ENCODE data around the gene MRTFA.

MRTFA gene

DNA sequence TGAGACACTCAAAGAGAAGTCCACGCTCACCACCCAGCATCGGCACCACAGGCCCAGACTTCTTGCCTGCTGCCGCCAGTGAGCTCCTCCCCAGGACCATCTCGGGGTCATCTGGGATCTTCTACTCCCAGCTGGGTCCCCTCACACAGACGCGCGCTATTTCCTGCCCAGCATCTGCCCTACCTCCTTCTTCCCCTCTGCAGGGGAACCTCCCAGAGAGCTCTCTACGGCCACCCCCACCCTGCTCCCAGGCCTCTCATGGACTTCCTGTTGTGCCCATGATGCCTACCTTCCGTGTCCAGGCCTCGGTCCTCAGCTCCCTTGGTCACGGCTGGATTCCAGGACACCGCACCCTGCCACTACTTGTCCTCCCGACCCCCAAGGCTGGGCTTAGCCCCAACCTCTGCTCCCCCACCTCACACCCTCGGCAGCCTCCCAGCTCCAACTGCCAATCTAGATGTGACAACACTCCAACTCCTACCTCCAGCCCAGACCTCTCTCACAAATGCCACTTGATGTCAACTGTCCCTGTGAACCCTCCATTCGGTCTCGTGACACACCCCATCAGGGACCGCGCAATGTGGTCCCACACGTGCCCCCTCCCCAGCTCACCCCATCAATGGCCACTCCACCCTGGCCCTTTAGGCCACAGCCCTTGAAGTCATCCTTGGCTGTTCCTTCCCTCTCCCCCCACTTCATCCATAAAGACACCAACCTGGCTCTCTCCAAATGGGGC is 220.8 kb downstream of the MRTFA start:
- DNase-seq (ENCODE audit: low read depth in 2 of 2, low spot score in 1 of 2), result no peak

DNA sequence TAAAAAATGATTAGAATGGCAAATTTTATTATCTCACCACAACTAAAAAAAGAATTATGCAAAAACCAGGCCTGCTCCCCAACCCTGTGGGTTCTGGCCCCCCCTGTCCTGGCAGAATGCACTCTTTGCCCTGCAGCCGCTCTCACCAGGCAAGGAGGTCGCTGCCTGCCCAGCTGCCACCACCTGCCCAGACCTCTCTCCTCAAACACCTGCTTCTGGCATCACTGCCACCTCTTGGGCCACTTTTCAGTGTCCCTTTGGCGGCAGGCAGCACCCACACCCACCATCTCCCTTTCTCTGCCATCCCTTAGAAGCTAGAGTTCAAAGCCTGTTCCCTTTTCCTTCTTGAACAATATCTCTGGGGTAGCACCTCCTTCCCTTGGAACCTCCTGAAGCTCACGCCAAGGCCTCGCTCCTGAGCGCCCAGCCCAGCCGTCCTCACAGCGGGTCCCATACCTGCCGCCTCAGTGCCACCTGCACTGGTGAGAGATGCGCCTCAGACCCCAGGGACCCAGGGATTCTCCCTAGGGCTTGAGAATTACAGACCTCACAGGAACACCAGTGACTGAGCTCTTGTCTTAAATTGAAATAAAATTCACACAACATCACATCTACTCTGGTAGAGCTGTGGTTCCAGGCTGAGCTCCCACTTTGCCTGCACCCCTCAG is 221.5 kb downstream of the MRTFA start:
- DNase-seq (ENCODE audit: low read depth in 2 of 2, low spot score in 1 of 2), result no peak

DNA sequence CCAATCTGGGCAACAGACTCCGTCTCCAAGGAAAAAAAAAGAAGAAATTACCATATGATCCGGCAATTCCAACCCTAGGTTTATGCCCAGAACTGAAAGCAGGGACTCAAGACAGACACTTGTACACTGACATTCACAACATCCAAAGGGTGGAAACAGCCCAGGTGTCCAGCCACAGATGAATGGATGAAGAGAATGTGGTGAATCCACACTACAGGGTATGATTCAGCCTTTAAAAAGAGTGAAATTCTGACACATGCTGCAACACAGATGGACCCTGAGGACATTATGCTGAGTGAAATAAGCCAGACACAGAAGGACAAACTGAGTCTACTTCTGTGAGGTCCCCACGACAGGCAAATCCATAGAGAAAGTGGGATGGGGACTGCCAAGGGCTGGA is 222.2 kb downstream of the MRTFA start:
- DNase-seq (ENCODE audit: low read depth in 2 of 2, low spot score in 1 of 2), result no peak

DNA sequence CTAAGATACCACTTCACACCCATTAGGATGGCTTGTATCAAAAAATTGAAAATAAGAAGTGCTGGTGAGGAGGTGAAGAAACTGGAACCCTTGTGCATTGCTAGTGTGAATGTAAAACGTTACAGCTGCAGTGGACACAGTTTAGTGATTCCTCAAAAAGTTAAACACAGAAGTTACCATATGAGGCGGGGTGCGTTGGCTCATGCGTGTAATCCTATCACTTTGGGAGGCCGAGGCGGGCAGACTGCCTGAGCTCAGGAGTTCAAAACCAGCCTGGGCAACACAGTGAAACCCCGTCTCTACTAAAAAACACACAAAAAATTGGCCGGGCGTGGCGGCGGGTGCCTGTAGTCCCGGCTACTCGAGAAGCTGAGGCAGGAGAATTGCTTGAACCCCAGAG is 222.6 kb downstream of the MRTFA start:
- no peak for DNase-seq (ENCODE audit: low read depth in 2 of 2, low spot score in 1 of 2)

DNA sequence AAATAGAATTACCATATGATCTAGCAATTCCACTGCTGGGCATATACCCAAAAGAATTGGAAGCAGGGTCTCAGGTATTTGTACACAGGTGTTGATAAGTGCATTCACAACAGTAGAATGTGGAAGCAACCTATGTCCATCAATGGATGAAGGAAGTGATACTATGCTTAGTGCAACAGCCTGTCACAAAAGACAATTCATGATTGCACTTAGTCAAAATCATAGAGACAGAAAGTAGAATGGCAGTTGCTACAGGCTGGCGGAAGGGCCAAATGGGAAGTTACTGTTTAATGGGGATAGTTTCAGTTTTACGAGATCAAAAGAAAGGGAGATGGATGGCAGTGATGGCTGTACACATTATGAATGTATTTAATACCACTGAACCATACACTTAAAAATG is 224.1 kb downstream of the MRTFA start:
- DNase-seq (ENCODE audit: low read depth in 2 of 2, low spot score in 1 of 2), result no peak

DNA sequence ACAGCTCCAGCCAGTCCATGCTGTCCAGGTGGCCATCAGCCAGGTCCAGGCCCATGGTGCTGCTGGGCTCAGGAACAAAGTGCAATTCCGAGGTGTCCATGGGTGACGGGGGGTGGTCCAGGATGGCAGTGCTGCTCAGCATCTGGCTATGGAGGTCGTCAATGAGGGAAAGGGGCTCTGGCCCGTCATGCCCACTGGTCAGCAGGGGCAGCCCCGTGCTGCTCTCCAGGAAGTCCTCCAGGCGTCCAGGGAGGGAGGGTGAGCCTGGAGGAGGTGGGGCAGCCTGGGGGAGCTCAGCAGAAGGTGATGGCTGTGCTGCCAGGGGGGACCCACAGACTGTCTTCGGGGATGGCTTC is 225.0 kb downstream of the MRTFA start:
- DNase-seq (ENCODE audit: low read depth in 2 of 2, low spot score in 1 of 2), result no peak

DNA sequence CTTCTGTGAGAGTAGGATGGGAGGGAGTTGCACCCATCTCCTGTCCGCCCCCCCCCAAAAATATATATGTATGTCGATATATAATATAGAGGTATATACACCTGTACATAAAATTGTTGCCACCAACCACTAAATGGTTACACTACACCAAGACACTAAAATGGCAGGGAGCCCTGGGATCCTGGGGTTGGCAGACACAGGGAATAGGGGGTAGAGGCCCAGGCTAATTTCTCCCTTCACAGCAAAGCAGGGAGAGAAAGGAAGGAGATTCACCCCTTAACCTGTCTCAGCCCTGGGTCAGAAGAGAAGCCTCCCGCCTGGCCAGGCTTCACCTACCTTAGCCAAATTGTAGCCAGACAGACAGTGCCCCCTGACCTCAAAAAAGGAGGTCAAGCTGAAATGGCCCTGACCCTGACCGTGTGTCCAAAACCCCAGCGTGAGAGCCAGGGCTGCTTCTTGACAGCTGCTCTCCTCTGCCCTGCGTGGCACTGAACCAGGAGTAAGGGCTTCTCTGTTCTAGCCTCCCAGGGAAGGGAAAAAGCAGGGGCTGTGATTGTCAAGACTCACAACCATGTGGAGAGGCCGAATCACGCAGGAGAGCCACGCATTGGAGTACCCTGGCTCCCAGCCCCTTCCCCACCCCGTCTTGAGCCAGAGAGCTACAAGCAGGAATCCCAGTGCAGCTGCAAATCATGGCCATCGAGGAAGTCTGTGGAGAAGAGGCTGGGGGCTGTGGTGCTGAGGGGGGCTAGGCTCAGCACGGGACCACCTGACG is 225.6 kb downstream of the MRTFA start:
- no peak for DNase-seq (ENCODE audit: low read depth in 2 of 2, low spot score in 1 of 2)

DNA sequence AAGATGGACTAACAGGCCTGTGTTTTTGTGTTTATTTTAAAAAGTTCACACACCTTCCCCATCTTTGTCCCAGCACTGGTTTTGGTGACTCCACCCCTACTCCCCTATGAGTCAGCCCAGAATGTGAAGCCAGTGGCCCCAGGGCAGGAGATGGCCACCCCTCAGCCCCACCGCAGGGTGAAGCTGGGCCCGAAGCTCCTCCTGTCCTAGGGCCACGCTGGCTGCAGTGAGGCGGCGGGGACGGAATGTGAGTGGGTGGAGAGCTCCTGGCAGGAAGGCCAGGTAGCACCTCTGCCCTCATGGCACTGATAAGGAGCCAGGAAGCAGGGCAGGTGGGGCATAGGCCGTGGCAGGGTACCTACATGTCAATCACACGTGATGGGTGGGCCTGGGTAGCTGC is 226.2 kb downstream of the MRTFA start:
- DNase-seq (ENCODE audit: low read depth in 2 of 2, low spot score in 1 of 2), result no peak

DNA sequence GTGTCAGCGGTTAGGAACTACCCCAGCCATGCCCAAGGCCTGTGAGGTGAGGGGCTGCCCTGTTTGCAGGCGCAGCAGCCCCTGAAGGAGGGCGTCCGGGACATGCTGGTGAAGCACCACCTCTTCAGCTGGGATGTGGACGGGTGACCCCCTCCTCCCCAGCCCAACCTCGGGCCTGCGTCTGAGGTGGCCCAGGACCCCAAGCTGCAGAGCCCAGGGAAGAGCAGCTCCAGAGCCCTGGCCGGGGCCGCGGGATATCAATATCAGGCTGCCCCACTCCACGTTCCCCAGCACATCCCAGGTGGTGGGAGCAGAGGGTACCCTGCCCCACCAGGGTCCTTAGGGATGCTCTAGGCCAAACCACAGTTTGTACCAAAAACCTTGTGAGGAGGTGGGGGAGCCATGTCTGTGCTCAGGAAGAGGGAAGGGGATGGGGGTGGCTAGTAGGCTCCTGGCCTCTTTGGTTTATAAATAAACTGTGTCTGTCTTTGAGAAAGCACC is 226.9 kb downstream of the MRTFA start:
- DNase-seq (ENCODE audit: low read depth in 2 of 2, low spot score in 1 of 2), result no peak

DNA sequence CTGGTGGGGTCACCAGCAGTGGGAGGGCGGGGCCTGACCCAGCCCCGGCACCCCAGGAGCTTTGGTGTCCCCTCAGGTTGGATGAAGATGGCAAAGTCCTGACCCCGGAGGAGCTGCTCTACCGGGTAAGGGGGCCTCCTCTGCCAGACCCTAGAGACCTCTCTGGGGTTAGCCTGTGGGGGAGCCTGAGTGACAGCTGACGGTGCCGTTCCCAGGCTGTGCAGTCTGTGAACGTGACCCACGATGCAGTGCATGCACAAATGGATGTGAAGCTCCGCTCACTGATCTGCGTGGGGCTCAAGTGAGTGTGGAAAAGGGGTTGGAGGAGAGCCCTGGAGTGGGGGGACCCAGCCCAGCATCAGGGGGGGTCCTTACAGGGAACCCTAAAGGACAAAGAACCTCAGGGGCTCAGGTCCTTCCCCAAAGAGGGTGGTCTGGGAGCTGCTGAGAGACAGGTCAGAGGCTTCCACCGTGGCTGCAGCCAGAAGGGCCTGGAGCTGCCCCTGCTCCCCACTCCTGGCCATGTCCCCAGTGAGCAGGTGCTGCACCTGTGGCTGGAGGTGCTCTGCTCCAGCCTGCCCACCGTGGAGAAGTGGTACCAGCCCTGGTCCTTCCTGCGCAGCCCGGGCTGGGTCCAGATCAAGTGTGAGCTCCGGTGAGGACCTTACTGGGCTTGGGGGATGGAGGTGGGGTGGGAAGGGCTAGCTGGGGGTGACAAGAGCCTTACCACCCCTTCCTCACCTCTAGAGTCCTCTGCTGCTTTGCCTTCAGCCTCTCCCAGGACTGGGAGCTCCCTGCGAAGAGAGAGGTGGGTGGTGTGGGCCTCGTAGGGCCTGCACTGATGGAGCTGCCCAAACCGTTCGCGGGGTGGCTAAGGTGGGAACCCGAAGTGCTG is 227.6 kb downstream of the MRTFA start:
- DNase-seq (ENCODE audit: low read depth in 2 of 2, low spot score in 1 of 2), result no peak

DNA sequence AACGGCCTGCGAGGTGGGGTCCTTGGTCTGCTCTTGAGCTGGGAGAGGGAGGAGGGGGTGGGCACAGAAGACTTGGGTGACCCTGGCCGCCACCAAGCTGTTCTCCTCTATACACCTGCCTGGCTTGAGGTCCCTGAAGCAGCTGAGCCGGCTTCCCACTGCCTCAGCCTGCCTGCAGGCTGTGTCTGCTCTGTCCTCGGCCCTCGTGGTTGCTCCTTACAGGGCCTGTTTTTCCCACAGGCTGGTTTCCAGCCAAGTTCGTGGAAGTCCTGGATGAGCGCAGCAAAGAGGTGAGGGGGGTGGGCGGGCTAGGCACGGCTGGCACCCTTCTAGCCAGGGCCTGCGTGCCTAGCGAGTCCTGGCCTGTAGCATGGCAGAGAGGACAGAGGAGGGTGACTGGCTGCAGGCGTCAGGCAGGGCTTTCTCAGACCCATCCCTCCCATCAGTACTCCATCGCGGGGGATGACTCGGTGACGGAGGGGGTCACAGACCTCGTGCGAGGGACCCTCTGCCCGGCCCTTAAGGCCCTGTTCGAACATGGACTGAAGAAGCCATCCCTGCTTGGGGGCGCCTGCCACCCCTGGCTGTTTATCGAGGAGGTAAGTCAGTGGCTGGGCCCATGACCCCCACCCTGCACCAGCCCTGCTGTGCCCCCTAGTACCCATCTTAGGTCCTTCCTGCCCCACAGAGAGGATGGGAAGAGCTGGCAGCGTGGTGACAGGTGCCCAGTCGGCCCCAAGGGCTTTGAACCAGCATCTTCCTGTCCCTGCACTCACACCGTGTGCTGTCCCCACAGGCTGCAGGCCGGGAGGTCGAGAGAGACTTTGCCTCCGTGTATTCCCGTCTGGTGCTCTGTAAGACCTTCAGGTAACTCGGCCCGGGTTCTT is 228.4 kb downstream of the MRTFA start:
- DNase-seq (ENCODE audit: low read depth in 2 of 2, low spot score in 1 of 2), result no peak

DNA sequence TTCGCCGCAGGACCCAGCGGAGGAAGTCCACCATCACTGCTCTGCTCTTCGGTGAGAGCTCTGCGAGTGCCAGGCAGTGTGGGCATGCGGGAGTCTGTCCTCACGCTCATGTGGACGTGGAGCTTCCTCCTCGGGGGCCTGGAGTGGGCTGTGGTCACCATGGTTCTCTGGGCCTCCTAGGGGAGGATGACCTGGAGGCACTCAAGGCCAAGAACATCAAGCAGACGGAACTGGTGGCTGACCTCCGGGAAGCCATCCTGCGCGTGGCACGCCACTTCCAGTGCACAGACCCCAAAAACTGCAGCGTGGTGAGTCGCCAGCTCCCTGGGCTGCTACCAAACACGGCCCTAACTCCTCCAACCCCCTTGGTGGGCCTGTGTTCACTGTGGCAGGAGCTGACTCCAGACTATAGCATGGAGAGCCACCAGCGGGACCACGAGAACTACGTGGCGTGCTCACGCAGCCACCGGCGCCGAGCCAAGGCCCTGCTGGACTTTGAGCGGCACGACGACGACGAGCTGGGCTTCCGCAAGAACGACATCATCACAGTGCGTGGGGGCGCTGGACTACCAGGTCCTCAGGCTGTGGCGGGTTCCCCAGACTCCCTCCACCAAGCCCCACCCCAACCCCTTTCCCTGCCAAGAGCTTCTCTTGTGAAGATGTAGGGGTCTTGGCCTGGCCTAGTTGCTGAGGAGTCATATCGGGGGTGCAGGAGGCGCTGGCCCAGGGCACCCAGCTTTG is 229.3 kb downstream of the MRTFA start:
- no peak for DNase-seq (ENCODE audit: low read depth in 2 of 2, low spot score in 1 of 2)

DNA sequence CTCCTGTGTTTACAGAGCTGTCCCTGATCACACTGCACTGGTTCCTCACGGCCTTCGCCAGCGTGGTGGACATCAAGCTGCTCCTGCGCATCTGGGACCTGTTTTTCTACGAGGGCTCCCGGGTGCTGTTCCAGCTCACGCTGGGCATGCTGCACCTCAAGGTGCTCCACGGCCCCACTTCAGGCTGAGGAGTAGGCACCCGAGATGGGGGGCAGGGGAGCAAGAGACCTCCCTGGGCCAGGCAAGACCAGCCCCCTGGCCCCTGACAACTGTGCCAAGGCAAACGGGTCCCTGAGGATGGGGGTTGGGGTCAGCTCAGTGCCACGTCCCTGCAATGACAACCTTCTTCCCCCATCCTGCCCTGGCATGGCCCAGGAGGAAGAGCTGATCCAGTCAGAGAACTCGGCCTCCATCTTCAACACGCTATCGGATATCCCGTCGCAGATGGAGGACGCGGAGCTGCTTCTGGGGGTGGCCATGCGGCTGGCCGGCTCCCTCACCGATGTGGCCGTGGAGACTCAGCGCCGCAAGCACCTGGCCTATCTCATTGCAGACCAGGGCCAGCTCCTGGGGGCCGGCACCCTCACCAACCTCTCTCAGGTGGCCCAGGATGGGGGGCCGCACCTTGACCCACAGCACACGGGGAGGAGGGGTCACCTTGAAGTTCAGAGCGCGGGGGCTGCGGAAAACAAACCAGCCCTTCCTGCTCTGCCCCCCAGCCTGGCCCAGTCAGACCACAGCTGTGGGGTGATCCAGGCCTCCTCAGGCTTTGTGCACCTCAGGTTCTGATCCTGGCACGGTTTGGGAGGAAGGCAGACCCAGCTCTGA is 230.2 kb downstream of the MRTFA start:
- DNase-seq (ENCODE audit: low read depth in 2 of 2, low spot score in 1 of 2), result no peak

DNA sequence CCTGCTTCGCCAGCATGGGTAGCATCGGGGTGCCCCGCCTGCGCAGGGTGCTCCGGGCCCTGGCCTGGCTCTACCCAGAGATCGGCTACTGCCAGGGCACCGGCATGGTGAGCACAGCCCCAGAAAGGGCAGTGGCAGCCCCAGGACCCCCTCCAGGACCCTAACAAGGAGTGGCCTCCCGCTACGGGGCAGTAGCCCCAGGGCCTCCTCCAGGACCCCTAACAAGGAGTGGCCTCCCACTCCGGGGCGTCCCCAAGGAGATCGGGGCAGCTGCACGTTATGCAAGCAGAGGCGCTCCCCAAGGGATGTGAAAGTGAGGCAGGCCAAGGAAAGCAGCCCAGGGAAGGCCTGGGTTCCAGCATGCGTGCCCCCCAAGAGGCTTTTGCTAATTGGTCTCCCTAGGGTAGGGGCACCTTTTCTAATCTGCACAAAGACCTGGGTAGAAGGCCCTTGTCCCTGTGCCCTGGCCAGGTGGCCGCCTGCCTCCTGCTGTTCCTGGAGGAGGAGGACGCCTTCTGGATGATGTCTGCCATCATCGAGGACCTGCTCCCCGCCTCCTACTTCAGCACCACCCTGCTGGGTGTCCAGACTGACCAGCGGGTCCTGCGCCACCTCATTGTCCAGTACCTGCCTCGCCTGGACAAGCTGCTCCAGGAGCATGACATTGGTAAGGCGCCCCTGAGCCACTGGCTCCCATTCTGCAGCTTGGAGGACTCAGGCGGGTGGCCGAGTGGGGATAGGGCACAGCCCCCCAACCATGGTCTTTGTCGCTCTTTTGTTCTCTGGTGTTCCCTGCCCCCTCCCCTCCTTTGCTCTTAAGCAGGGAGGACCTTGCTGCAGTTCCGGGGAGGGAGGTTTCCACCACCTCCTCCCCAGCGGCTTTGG is 231.1 kb downstream of the MRTFA start:
- no peak for DNase-seq (ENCODE audit: low read depth in 2 of 2, low spot score in 1 of 2)

DNA sequence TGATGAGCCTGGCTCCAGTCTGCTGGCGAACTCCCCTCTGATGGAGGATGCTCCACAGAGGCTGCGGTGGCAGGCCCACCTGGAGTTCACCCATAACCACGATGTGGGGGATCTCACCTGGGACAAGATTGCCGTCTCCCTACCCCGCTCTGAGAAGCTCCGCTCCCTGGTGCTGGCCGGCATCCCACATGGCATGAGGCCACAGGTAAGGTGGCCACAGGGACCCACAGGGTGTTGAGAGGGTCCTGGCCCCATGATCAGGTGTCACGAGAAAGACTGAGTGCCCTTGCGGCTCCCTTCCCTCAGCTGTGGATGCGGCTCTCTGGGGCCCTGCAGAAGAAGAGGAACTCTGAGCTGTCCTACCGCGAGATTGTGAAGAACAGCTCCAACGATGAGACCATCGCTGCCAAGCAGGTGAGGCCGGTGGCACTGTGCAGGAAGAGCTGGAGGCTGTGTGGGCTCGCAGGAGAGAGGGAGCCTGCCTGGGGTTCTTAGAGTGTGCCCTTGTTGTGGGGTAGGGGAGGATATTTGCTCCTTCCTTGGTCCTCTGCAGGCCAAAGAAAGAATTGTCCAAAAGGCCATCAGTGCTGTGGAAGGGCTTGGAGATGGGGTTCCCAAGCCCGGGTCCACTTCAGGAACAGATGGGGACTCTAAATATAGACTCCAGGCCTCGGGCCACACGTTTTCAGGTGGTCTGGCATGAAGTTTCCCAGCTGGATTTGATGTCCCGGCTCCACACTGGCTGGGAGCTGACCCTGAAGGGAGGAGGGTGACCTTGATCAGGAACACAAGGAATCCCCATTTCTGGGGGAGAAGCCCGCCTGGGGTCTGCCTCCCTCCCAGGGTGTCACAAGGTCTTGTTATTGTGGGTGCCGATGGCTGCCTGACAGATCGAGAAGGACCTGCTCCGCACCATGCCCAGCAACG is 232.0 kb downstream of the MRTFA start:
- DNase-seq (ENCODE audit: low read depth in 2 of 2, low spot score in 1 of 2), result no peak

DNA sequence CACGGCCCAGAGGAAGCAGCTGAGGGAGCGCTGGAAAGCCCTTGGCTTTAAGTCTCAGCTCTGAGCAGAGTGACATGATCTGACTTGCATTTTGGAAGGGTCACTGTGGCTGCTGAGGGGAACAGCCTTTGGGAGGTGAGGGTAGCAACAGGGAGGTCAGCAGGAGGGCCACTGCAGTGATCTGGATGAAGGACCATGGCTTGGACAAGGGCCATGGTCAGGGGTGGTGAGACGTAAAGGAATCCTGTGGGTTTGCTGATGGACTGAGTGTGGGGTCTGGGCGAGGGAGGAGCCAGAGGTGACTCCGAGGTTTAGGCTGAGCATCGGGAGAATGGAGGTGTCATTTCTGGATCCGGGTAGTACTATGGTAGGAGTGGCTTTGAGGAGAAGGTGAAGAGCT is 232.9 kb downstream of the MRTFA start:
- no peak for DNase-seq (ENCODE audit: low read depth in 2 of 2, low spot score in 1 of 2)

DNA sequence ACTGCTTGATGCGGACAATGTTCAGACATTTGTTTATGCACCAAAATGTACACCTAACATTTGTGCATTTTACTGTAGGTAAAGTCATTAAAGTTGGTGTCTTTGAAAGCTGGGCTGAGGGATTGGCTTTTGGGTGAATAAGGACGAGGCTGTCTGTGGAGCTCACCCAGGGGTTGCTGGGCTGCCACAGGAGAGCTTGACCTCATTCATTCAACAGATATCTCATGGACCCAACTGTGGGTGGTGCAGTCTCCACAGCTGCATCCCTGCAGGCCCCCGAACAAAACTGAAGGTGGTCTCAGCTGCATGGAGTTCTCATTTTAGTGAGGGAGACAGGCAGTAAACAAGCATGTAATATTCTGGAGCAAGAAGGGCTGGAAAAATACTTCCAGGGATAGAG is 233.4 kb downstream of the MRTFA start:
- DNase-seq (ENCODE audit: low read depth in 2 of 2, low spot score in 1 of 2), result no peak
